T-helper 17 cell (primary cell): Measurements from ENCODE around the gene ADARB1. TPM values are rescaled to one million over a fixed set of nuclear protein-coding genes. Genes with fewer than 3 reads are reported as not detected.

Experiments
- ATAC-seq: fragments of 150-1000 bp; cut with Tn5 transposase; 2 replicates; pipeline ENCODE4 v1.10.0; 2021; ENCODE audit warnings: mild to moderate bottlenecking, moderate library complexity
- DNase-seq, 3 donors: peaks; one replicate each; pipeline versions ENCODE4 v3.0.0 to v3.0.0-alpha.2; 2020 to 2021
- H3K9me3 ChIP-seq: one replicate; pipeline ENCODE4 v1.7.0; 2013; ENCODE audit warnings: low read length, mild to moderate bottlenecking; ENCODE audit not compliant: control insufficient read depth, poor library complexity, severe bottlenecking
- H3K27ac Mint-ChIP-seq: one replicate; pipeline ENCODE4 v1.8.0; 2022; ENCODE audit warnings: mild to moderate bottlenecking, moderate library complexity, mixed read lengths
- H3K27me3 Mint-ChIP-seq: one replicate; pipeline ENCODE4 v1.8.0; 2022; ENCODE audit warnings: mixed read lengths
- H3K36me3 Mint-ChIP-seq: one replicate; pipeline ENCODE4 v1.8.0; 2022; ENCODE audit warnings: low read depth, mixed read lengths
- H3K4me1 Mint-ChIP-seq: one replicate; pipeline ENCODE4 v1.8.0; 2022; ENCODE audit warnings: mild to moderate bottlenecking, mixed read lengths
- H3K4me3 Mint-ChIP-seq: one replicate; pipeline ENCODE4 v1.8.0; 2022; ENCODE audit warnings: mild to moderate bottlenecking, moderate library complexity, mixed read lengths
- total RNA-seq, 4 donors: library from RNA in 2 of 4; stranded (reverse) in 2 of 4; gene quantifications; one replicate each; pipeline ENCODE4 v1.2.3 and lab custom pipeline; 2022 to 2026

The ADARB1 gene
- total RNA-seq, 2 donors from 2014 or later = 28.4 to 37.0 TPM

DNA sequence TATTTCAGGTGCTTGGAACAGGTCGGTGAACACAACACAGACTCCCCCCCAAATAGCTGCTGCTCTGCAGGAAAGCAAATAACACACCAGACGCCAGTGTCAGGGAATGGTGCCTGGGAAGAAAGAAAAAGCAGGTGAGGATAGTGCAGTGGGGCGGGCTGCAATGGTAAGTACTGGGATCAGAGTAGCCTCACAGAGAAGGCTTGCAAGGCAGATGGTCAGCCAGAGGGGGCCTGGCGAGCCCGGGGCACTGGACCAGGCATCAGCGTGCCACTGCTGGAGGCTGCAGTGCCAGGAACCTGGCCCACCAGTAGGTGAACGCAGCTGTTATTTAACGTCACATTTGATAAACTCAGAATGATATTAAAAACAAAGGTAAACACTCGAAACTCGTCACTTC is 153.4 kb downstream of the ADARB1 start:
- ATAC-seq = no peak
- Mint-ChIP-seq H3K4me3 (peak overlapping the region; percentile 52), H3K4me1 (peaks cover 36% of the 10 kb centered on the region), H3K27ac (peak overlapping the region; percentile 95), H3K36me3 (peaks cover 2% of the 10 kb centered on the region), H3K27me3 (no peaks in the 10 kb centered on the region)
- no peak for DNase-seq
- H3K9me3 ChIP-seq = no peaks in the 10 kb centered on the region

DNA sequence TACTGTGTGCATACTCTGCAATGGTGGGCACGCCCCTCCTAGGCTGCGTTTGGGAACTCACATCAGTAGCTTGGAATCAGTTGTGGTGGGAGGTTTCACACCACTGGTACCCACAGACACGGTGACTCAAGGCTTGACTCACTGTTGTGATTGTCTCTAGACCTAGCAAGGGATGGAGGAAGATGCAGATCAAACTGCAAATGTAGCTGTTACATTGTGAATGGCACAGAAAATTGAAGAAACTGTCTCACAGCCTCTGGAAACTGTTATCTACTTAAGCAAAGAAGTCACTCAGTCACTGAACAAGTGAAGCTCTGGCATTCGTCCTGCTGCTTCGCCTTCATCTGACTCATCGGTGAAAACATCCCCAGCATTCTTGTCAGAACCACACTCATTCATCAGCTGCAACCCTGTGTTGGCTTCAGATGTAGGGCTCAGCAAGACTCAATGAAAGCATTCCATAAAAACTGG is 153.8 kb downstream of the ADARB1 start:
- peaks cover 2% of the 10 kb centered on the region for H3K36me3 Mint-ChIP-seq
- peak overlapping the region; percentile 52 for H3K4me3 Mint-ChIP-seq
- ATAC-seq (peak; percentile 45), DNase-seq (peak in 2 of 3 donors; percentile 19 to 32)
- peak overlapping the region; percentile 95 for H3K27ac Mint-ChIP-seq
- H3K27me3 Mint-ChIP-seq = no peaks in the 10 kb centered on the region
- peaks cover 36% of the 10 kb centered on the region for H3K4me1 Mint-ChIP-seq
- H3K9me3 ChIP-seq = no peaks in the 10 kb centered on the region

DNA sequence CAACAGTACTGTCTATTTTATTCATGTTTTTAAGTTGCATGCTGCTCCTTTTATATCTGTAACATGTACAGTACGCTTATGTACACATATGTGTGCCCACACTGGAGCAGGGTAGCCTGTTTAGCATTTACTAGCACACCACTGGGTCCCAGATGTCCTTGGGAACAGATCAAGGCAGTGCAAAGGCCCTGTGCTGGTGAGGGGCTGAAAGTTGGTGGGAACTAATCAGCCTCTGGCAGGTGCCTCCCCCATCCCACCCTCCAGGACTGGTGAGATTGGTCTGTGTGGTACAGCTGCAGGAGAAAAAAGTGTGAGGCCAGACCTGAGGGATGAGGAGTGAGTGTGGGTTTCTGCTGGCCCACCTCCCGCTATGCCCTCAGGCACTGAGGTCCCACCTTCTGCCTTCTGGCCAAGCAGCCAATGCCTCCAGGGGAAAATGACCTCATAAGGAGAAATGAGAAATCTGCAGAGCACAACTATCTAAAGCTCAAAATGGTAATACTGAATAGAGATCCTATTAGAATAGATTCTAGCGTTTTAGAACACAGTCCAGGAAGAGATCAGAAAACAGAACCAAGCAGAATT is 154.4 kb downstream of the ADARB1 start:
- no peak overlapping the region for H3K27ac Mint-ChIP-seq
- peaks cover 2% of the 10 kb centered on the region for H3K36me3 Mint-ChIP-seq
- no peak for ATAC-seq
- H3K4me3 Mint-ChIP-seq = peak overlapping the region; percentile 60
- H3K9me3 ChIP-seq = no peaks in the 10 kb centered on the region
- H3K27me3 Mint-ChIP-seq = no peaks in the 10 kb centered on the region
- peaks cover 36% of the 10 kb centered on the region for H3K4me1 Mint-ChIP-seq
- no peak for DNase-seq

DNA sequence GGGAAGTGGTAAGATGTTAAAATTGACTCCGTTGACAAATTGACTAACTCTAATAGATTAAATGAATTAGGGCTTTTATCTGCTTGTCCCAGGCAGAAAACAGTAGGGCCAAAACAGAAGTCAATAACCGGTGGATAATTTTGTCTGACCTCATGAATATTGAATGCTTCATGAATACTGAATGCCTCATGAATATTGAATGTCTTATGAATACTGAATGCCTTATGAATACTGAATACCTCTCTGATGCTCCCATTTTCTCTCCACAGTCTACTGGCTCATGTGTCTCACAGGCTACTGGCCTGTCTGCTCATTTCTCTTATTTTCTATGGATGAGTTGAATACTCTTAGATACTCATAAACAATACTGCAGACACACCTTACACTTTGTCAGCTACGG is 157.3 kb downstream of the ADARB1 start:
- peaks cover 6% of the 10 kb centered on the region for H3K27me3 Mint-ChIP-seq
- H3K27ac Mint-ChIP-seq = peak overlapping the region; percentile 60
- H3K4me1 Mint-ChIP-seq = peaks cover 25% of the 10 kb centered on the region

DNA sequence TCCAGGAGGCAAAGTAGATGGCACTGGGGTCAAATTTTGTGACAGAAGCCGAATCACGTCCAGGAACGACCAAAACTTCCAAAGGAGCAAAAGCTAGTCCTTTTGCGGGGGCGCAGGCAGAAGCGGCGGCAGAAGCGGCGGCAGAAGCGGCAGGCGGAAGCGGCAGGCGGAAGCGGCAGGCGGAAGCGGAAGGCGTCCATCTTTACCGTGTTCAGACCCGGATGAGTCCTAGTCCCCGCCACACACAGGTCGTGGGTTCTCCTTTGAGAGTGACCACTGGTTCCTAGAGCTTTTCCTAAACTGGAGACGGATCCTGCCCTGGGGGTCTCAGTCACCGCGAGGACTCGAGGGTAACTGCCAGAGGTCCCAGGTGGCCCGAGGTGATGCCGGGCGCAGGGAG is 159.7 kb downstream of the ADARB1 start:
- peak overlapping the region; percentile 25 for H3K4me3 Mint-ChIP-seq
- H3K36me3 Mint-ChIP-seq = no peaks in the 10 kb centered on the region
- H3K27me3 Mint-ChIP-seq = peaks cover 6% of the 10 kb centered on the region
- H3K27ac Mint-ChIP-seq = no peak overlapping the region
- ATAC-seq (no peak), DNase-seq (no peak)
- H3K9me3 ChIP-seq = no peaks in the 10 kb centered on the region
- peaks cover 14% of the 10 kb centered on the region for H3K4me1 Mint-ChIP-seq

More for the DNA sequence above, 157.3 kb downstream of the ADARB1 start:
- H3K9me3 ChIP-seq = no peaks in the 10 kb centered on the region
- ATAC-seq (no peak), DNase-seq (no peak)
- Mint-ChIP-seq H3K36me3 (peaks cover 2% of the 10 kb centered on the region), H3K4me3 (no peak overlapping the region)

DNA sequence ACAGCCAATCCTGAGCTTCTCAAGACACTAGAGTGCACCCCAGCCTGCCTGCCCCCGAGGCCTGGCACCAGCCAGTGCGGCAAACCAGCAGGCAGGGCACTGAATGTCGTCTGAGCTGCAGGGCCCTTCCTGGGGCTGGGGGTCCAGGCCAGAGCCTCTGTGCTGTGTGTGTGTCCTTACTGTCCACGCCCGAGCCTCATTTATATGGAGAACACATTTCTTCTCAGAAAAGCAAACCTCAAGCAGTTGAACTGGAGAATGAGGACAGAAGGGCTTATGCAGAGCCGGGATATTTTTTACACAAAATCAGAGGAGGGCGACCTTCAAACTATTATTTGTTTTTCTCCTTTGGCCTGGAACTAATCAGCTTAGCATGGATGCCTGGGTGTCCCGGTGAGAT is 160.6 kb downstream of the ADARB1 start:
- DNase-seq (no peak), ATAC-seq (no peak)
- H3K4me1 Mint-ChIP-seq = peaks cover 14% of the 10 kb centered on the region
- H3K36me3 Mint-ChIP-seq = no peaks in the 10 kb centered on the region
- H3K4me3 Mint-ChIP-seq = no peak overlapping the region
- no peaks in the 10 kb centered on the region for H3K9me3 ChIP-seq
- no peak overlapping the region for H3K27ac Mint-ChIP-seq
- H3K27me3 Mint-ChIP-seq = peaks cover 6% of the 10 kb centered on the region

DNA sequence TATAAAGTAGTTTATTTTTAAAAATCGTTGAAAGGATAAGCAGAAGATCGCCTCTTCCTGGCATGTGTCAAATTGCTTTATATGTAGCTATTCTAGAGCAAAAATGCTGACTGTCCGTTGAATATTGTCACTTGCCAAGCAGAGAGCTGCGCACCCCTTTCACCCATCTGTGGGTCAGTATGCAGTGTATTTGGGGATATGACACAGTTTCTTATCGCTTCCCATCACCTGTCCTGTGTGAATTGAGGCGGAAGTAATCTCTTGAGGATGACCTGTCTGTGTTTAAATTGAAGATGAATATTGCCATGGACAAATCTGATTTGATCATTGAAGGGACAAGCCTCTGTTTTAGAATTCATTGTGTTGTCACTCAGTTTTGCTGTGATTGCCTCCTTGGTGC is 161.1 kb downstream of the ADARB1 start:
- no peaks in the 10 kb centered on the region for H3K9me3 ChIP-seq
- peaks cover 14% of the 10 kb centered on the region for H3K4me1 Mint-ChIP-seq
- no peaks in the 10 kb centered on the region for H3K36me3 Mint-ChIP-seq
- DNase-seq (no peak), ATAC-seq (no peak)
- no peak overlapping the region for H3K4me3 Mint-ChIP-seq
- H3K27me3 Mint-ChIP-seq = peaks cover 6% of the 10 kb centered on the region
- H3K27ac Mint-ChIP-seq = no peak overlapping the region

DNA sequence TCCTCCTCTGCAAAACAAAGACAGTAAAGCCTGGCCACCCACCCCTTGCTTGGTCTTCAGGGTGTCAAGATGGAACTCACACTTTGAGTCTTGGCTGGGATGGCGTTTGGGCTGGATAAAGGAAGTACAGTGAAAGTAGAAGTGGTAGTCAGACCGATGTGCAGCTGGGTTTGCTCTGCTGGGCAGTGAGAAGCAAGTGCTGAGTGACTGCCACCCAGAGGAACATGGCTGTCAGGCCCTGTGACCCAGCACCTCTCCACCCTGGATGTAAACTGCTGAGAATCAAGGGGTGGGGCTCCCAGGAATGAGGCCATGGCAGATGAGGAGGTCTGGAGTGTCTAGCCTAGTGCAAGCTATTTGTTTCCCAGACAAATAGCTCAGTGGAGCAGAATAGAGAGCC is 162.1 kb downstream of the ADARB1 start:
- no peaks in the 10 kb centered on the region for H3K9me3 ChIP-seq
- Mint-ChIP-seq H3K27ac (peak overlapping the region; percentile 60), H3K4me1 (peaks cover 14% of the 10 kb centered on the region), H3K4me3 (no peak overlapping the region), H3K27me3 (peaks cover 6% of the 10 kb centered on the region), H3K36me3 (no peaks in the 10 kb centered on the region)
- peak; percentile 59 for ATAC-seq
- DNase-seq = no peak

DNA sequence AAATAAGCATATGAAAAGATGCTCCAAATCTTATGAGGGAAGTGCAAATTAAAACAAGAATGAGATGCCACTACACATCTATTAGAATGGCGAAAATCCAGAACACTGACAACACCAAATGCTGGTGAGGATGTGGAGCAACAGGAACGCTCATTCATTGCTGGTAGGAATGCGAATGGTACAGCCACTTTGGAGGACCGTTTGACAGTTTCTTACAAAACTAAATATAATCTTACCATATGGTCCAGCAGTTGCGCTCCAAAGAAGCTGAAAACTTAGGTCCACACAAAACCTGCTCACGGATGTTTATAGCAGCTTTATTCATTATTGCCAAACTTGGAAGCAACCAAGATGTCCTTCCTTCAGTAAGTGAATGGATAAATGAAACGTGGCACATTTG is 163.0 kb downstream of the ADARB1 start:
- Mint-ChIP-seq H3K27me3 (peaks cover 6% of the 10 kb centered on the region), H3K36me3 (no peaks in the 10 kb centered on the region), H3K4me3 (no peak overlapping the region), H3K27ac (no peak overlapping the region), H3K4me1 (peaks cover 6% of the 10 kb centered on the region)
- ATAC-seq (no peak), DNase-seq (no peak)
- no peaks in the 10 kb centered on the region for H3K9me3 ChIP-seq

DNA sequence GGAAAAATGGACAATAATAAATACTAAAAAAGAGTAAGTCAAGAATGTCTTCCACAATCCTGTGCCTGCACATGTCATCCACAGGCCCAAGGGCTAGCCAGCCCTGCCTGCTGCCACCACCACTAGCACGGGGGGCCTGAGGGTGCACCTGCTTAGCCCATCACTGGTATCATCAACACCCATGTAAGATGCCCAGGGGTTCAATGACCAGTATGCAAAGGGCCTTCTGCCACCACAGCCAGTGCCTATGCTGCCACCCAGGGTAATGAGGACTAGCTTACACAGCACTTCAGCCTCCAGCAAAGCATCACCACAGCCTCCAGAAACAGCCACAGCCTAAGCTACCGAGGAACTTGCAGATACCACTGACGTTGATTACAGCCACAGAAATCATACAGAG is 167.0 kb downstream of the ADARB1 start:
- H3K4me3 Mint-ChIP-seq = no peak overlapping the region
- DNase-seq (no peak), ATAC-seq (no peak)
- H3K9me3 ChIP-seq = peaks cover 5% of the 10 kb centered on the region
- no peak overlapping the region for H3K27ac Mint-ChIP-seq
- H3K4me1 Mint-ChIP-seq = peaks cover 3% of the 10 kb centered on the region
- H3K27me3 Mint-ChIP-seq = no peaks in the 10 kb centered on the region
- H3K36me3 Mint-ChIP-seq = no peaks in the 10 kb centered on the region

DNA sequence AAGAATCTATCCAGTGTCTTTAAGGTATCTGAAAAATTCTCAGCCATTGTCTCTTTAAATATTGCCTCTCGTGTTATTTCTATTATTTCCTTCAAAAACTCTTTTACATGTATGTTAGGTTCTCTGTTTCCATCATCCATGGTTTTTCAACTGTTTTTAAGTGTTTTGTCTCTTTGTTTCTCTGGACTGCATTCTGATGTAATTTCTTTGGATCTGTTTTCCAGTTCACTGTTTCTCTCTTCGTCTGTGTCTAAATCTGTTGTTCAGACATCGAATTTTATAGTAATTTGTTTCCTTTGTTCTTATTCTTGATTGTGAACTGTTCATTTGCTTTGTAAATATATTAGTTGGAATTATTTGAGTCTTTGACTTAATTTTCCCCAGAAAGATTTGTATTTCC is 169.2 kb downstream of the ADARB1 start:
- no peaks in the 10 kb centered on the region for H3K36me3 Mint-ChIP-seq
- H3K9me3 ChIP-seq = peaks cover 5% of the 10 kb centered on the region
- DNase-seq (no peak), ATAC-seq (no peak)
- no peak overlapping the region for H3K4me3 Mint-ChIP-seq
- no peak overlapping the region for H3K27ac Mint-ChIP-seq
- H3K27me3 Mint-ChIP-seq = no peaks in the 10 kb centered on the region
- H3K4me1 Mint-ChIP-seq = no peaks in the 10 kb centered on the region

DNA sequence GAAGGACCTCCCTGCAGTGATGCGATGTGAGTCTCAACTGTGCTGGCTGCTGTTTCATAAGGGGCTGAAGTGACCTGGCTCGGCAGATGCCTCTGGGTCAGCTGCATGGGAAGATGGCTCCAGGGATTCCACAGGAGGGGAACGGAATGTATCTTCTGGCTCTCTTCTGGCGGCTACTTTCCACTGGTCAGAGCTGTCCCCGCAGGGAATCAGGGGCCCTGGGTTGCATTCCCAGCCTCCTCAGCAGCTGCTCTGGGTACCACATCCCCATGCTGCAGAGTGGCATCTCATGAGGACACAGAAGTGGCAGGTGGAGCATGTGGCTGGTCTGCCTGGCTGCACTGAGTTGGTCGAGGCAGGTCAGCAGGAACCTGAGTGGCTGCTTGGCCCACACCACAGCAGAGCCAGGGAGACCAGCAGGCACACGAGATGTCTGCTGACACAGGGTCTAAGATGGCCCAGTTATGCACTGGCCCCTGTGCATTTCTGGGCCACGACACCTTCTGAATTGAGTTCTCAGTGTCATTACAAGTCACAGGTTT is 170.5 kb downstream of the ADARB1 start:
- H3K27ac Mint-ChIP-seq = no peak overlapping the region
- peaks cover 5% of the 10 kb centered on the region for H3K9me3 ChIP-seq
- no peak for DNase-seq
- H3K36me3 Mint-ChIP-seq = no peaks in the 10 kb centered on the region
- H3K4me3 Mint-ChIP-seq = no peak overlapping the region
- H3K4me1 Mint-ChIP-seq = peaks cover 2% of the 10 kb centered on the region
- H3K27me3 Mint-ChIP-seq = no peaks in the 10 kb centered on the region
- no peak for ATAC-seq

DNA sequence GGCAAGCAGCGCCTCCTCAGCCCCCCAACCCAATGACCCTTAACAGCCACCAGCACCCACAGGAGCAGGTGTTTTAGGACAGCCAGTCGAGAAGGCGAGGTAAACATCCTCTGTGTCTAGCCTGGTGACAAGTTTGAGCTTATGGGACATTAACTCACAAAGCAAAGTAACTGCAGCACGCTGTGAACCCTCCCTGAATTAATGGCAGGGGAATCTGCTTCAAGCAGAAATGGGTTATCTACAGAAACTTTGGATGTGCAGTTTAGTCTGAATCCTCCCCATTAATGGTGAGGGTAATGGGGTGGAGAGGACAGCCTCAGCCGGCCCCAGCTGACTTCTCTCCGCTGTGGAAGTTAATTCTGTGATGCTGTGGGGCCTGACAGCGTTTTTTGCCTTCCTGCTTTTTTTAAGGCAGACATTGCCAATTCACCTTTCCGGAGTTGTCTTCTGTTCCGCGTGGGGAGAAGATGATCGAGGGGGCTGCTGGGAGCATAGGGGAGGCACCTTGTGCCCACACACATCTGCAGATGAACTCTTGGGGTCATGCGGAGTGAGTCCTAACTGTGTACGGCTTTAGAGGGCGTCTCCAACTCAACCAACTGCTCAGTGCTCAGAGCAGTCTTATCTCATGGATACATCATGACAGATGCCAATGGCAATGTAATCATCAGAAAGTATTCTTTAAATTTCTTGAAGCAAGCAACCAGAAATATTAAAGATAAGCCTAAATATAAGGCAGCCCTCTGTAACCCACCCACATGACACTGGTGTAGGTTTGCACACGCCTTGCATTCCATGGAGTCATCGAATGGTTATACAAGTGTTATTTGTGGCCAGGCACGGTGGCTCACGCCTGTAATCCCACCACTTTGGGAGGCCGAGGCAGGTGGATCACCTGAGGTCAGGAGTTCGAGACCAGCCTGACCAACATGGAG is 172.3 kb downstream of the ADARB1 start:
- peaks cover 5% of the 10 kb centered on the region for H3K9me3 ChIP-seq
- DNase-seq (no peak), ATAC-seq (no peak)
- Mint-ChIP-seq H3K4me3 (no peak overlapping the region), H3K4me1 (peaks cover 4% of the 10 kb centered on the region), H3K27ac (no peak overlapping the region), H3K27me3 (no peaks in the 10 kb centered on the region), H3K36me3 (no peaks in the 10 kb centered on the region)
